Erythroblast (primary cell): ENCODE data around the gene BRF1.
"Not testable (repeated sequence)": the region's sequence is repeated elsewhere in the genome, so short reads cannot be mapped to it uniquely, and the experiment has no call there.

ENCODE experiments used
- DNase-seq, 2 experiments: peaks; one replicate each; lab custom pipeline; 2025; lab: John Stamatoyannopoulos, UW
- GATA1 ChIP-seq: IDR thresholded peaks from 2 replicates; pipeline ENCODE4 v1.6.1; 2011; ENCODE audit warnings: low read depth, mild to moderate bottlenecking, control low read depth, low read length, moderate library complexity
- POLR2A ChIP-seq: IDR thresholded peaks from 2 replicates; pipeline ENCODE4 v1.6.1; 2011; ENCODE audit warnings: mild to moderate bottlenecking, low read length

The BRF1 gene

GRCh38 chr14:105315941-105316576, 15.3 kb upstream of the BRF1 start:
- DNase-seq: no peak
- no peak for TF ChIP-seq POLR2A
- no peak for TF ChIP-seq GATA1

- DNase-seq: peak; percentile 41 to 48
- no peak for TF ChIP-seq POLR2A
- TF ChIP-seq GATA1: no peak
Observed at GRCh38 chr14:105315211-105315721, 14.5 kb upstream of the BRF1 start.

GRCh38 chr14:105314287-105315200, 13.7 kb upstream of the BRF1 start, which contains the start of gene PACS2:
PACS2 (plus strand) TSS chr14:105314748; CDS start chr14:105314919, 171 bp downstream.
- peak; percentile 91 to 95 for DNase-seq
- TF ChIP-seq POLR2A (no peak), GATA1 (no peak)

- DNase-seq: peak; percentile 71 to 73
- TF ChIP-seq POLR2A: no peak
- TF ChIP-seq GATA1: no peak
Observed at GRCh38 chr14:105313381-105314286, 12.8 kb upstream of the BRF1 start.

GRCh38 chr14:105312973-105313372, 12.2 kb upstream of the BRF1 start:
- TF ChIP-seq POLR2A (no peak), GATA1 (no peak)
- DNase-seq: no peak

- TF ChIP-seq GATA1: no peak
- no peak for TF ChIP-seq POLR2A
- DNase-seq: no peak
Observed at GRCh38 chr14:105311838-105312237, 11.0 kb upstream of the BRF1 start.

- no peak for TF ChIP-seq GATA1
- no peak for TF ChIP-seq POLR2A
- no peak for DNase-seq
Observed at GRCh38 chr14:105309371-105309770, 8.6 kb upstream of the BRF1 start.

GRCh38 chr14:105307052-105307727, 6.4 kb upstream of the BRF1 start:
- no peak for TF ChIP-seq POLR2A
- TF ChIP-seq GATA1: no peak
- DNase-seq: no peak

GRCh38 chr14:105305791-105306190, 5.0 kb upstream of the BRF1 start:
- no peak for DNase-seq
- TF ChIP-seq POLR2A (no peak), GATA1 (no peak)

GRCh38 chr14:105305345-105305744, 4.5 kb upstream of the BRF1 start:
- TF ChIP-seq GATA1: no peak
- no peak for DNase-seq

- TF ChIP-seq POLR2A (no peak), GATA1 (no peak)
- DNase-seq: no peak
Observed at GRCh38 chr14:105304565-105304964, 3.8 kb upstream of the BRF1 start.

- DNase-seq: peak in 1 of 2 experiments; percentile 19
- no peak for TF ChIP-seq GATA1
- no peak for TF ChIP-seq POLR2A
Observed at GRCh38 chr14:105303949-105304348, 3.1 kb upstream of the BRF1 start.

- DNase-seq: not testable (repeated sequence)
Observed at GRCh38 chr14:105301915-105302249, 1.1 kb upstream of the BRF1 start.
